Activated CD8-positive, alpha-beta T cell treated with anti-CD3 and anti-CD28 coated beads, Interleukin-2, amount 10 ng/mL, durations not matched to agents 7 days and 5 days (primary cell): ENCODE results near the gene AGAP1. TPM values are rescaled to one million over a fixed set of nuclear protein-coding genes. Genes with fewer than 3 reads are reported as not detected.
"Not testable (repeated sequence)": the region's sequence is repeated elsewhere in the genome, so short reads cannot be mapped to it uniquely, and the experiment has no call there.

Experiments used
- ATAC-seq: fragments of 150-1000 bp; cut with Tn5 transposase; one replicate; pipeline ENCODE4 v1.10.0; 2021; ENCODE audit warnings: moderate library complexity
- CTCF ChIA-PET: fragments of 350-600 bp; sonication (Branson Sonifier 250); formaldehyde crosslinking; loops from one replicate; lab custom pipeline; 2021; ENCODE audit warnings: antibody characterized with exemption; lab: Charles Lee
- POLR2A ChIA-PET: fragments of 350-600 bp; sonication (Branson Sonifier 250); formaldehyde crosslinking; loops from one replicate; lab custom pipeline; 2021; ENCODE audit warnings: antibody characterized with exemption; lab: Charles Lee
- DNase-seq: peaks from one replicate; pipeline ENCODE4 v3.0.0-alpha.2; 2020
- H3K27ac Mint-ChIP-seq: one replicate; pipeline ENCODE4 v1.8.0; 2021; ENCODE audit warnings: mild to moderate bottlenecking, mixed read lengths
- H3K27me3 Mint-ChIP-seq: one replicate; pipeline ENCODE4 v1.8.0; 2021; ENCODE audit warnings: low read depth, mixed read lengths
- H3K36me3 Mint-ChIP-seq: one replicate; pipeline ENCODE4 v1.8.0; 2021; ENCODE audit warnings: low read depth, mixed read lengths
- H3K4me1 Mint-ChIP-seq: one replicate; pipeline ENCODE4 v1.8.0; 2021; ENCODE audit warnings: low read depth, mixed read lengths
- H3K4me3 Mint-ChIP-seq: one replicate; pipeline ENCODE4 v1.8.0; 2021; ENCODE audit warnings: mild to moderate bottlenecking, mixed read lengths
- H3K9me3 Mint-ChIP-seq: one replicate; pipeline ENCODE4 v1.8.0; 2022; ENCODE audit warnings: mixed read lengths; ENCODE audit not compliant: insufficient read depth
- total RNA-seq, 2 experiments: library from RNA; stranded (reverse); gene quantifications; one replicate each; pipeline ENCODE4 v1.2.3, GENCODE V29; 2021

Gene AGAP1
- total RNA-seq, 2 experiments from 2014 or later: 0.82 to 1.3 TPM

GRCh38 chr2:235937936-235938335, 444.1 kb downstream of the AGAP1 start:
- Mint-ChIP-seq H3K27me3 (no peaks in the 10 kb centered on the region), H3K36me3 (no peaks in the 10 kb centered on the region), H3K4me3 (no peak overlapping the region), H3K4me1 (no peaks in the 10 kb centered on the region), H3K9me3 (no peaks in the 10 kb centered on the region), H3K27ac (no peak overlapping the region)
- ChIA-PET POLR2A (no interaction called here), CTCF (no interaction called here)
- no peak for ATAC-seq
- no peak for DNase-seq

- CTCF ChIA-PET: no interaction called here
- H3K4me3 Mint-ChIP-seq: no peak overlapping the region
Measured at GRCh38 chr2:235938611-235939010, 444.8 kb downstream of the AGAP1 start.

GRCh38 chr2:235939471-235939870, 445.6 kb downstream of the AGAP1 start:
- Mint-ChIP-seq H3K27ac (no peak overlapping the region), H3K4me1 (no peaks in the 10 kb centered on the region), H3K9me3 (no peaks in the 10 kb centered on the region), H3K27me3 (no peaks in the 10 kb centered on the region), H3K36me3 (no peaks in the 10 kb centered on the region), H3K4me3 (no peak overlapping the region)
- no peak for ATAC-seq
- CTCF ChIA-PET: no interaction called here
- no peak for DNase-seq
- POLR2A ChIA-PET: interaction anchor here (0.5 kb wide), 1 partner anchor 36 kb away, joined by 3 read pairs; no protein-coding TSS in a partner anchor

More at GRCh38 chr2:235938611-235939010, 444.8 kb downstream of the AGAP1 start:
- H3K9me3 Mint-ChIP-seq: no peaks in the 10 kb centered on the region
- DNase-seq (no peak), ATAC-seq (no peak)
- H3K27me3 Mint-ChIP-seq: no peaks in the 10 kb centered on the region
- no peaks in the 10 kb centered on the region for H3K36me3 Mint-ChIP-seq
- H3K4me1 Mint-ChIP-seq: no peaks in the 10 kb centered on the region
- H3K27ac Mint-ChIP-seq: no peak overlapping the region
- POLR2A ChIA-PET: no interaction called here

GRCh38 chr2:235940330-235940729, 446.5 kb downstream of the AGAP1 start:
- H3K27ac Mint-ChIP-seq: no peak overlapping the region
- CTCF ChIA-PET: no interaction called here

GRCh38 chr2:235944591-235944990, 450.7 kb downstream of the AGAP1 start:
- Mint-ChIP-seq H3K36me3 (no peaks in the 10 kb centered on the region), H3K27ac (no peak overlapping the region), H3K9me3 (no peaks in the 10 kb centered on the region), H3K27me3 (peaks cover 3% of the 10 kb centered on the region), H3K4me1 (no peaks in the 10 kb centered on the region), H3K4me3 (no peak overlapping the region)
- ChIA-PET POLR2A (no interaction called here), CTCF (no interaction called here)
- no peak for DNase-seq
- ATAC-seq: no peak

More at GRCh38 chr2:235940330-235940729, 446.5 kb downstream of the AGAP1 start:
- Mint-ChIP-seq H3K27me3 (no peaks in the 10 kb centered on the region), H3K4me1 (no peaks in the 10 kb centered on the region), H3K36me3 (no peaks in the 10 kb centered on the region), H3K4me3 (no peak overlapping the region), H3K9me3 (no peaks in the 10 kb centered on the region)
- POLR2A ChIA-PET: interaction anchor here (0.5 to 0.6 kb wide), 2 partner anchors 37 to 50 kb away, joined by 3 read pairs; no protein-coding TSS in a partner anchor
- ATAC-seq (no peak), DNase-seq (no peak)

- ATAC-seq (no peak), DNase-seq (peak; percentile 21)
- Mint-ChIP-seq H3K4me1 (no peaks in the 10 kb centered on the region), H3K27me3 (peaks cover 10% of the 10 kb centered on the region), H3K36me3 (no peaks in the 10 kb centered on the region), H3K9me3 (no peaks in the 10 kb centered on the region), H3K4me3 (no peak overlapping the region), H3K27ac (no peak overlapping the region)
- POLR2A ChIA-PET: no interaction called here
- CTCF ChIA-PET: no interaction called here
Measured at GRCh38 chr2:235945608-235946140, 451.8 kb downstream of the AGAP1 start.

- Mint-ChIP-seq H3K4me1 (peaks cover 6% of the 10 kb centered on the region), H3K27me3 (peaks cover 15% of the 10 kb centered on the region), H3K4me3 (no peak overlapping the region), H3K27ac (no peak overlapping the region), H3K9me3 (no peaks in the 10 kb centered on the region), H3K36me3 (no peaks in the 10 kb centered on the region)
- CTCF ChIA-PET: no interaction called here
- no peak for ATAC-seq
- POLR2A ChIA-PET: no interaction called here
- no peak for DNase-seq
Measured at GRCh38 chr2:235946590-235946989, 452.7 kb downstream of the AGAP1 start.

GRCh38 chr2:235947055-235947454, 453.2 kb downstream of the AGAP1 start:
- peaks cover 16% of the 10 kb centered on the region for H3K27me3 Mint-ChIP-seq
- peaks cover 11% of the 10 kb centered on the region for H3K4me1 Mint-ChIP-seq
- H3K9me3 Mint-ChIP-seq, CTCF ChIA-PET, DNase-seq, POLR2A ChIA-PET, ATAC-seq, H3K27ac Mint-ChIP-seq, H3K4me3 Mint-ChIP-seq, H3K36me3 Mint-ChIP-seq: not testable (repeated sequence)

GRCh38 chr2:235949567-235950472, 456.0 kb downstream of the AGAP1 start:
- no peak for ATAC-seq
- DNase-seq: no peak
- H3K9me3 Mint-ChIP-seq: no peaks in the 10 kb centered on the region

GRCh38 chr2:235950473-235950809, 456.6 kb downstream of the AGAP1 start:
- H3K27ac Mint-ChIP-seq: no peak overlapping the region
- CTCF ChIA-PET: no interaction called here
- no peaks in the 10 kb centered on the region for H3K36me3 Mint-ChIP-seq
- no peak for DNase-seq
- H3K4me1 Mint-ChIP-seq: peaks cover 14% of the 10 kb centered on the region
- H3K4me3 Mint-ChIP-seq: no peak overlapping the region
- H3K9me3 Mint-ChIP-seq: no peaks in the 10 kb centered on the region
- H3K27me3 Mint-ChIP-seq: peaks cover 25% of the 10 kb centered on the region
- no peak for ATAC-seq
- POLR2A ChIA-PET: no interaction called here

More at GRCh38 chr2:235949567-235950472, 456.0 kb downstream of the AGAP1 start:
- no peak overlapping the region for H3K27ac Mint-ChIP-seq
- H3K4me3 Mint-ChIP-seq: no peak overlapping the region
- H3K27me3 Mint-ChIP-seq: peaks cover 24% of the 10 kb centered on the region
- peaks cover 14% of the 10 kb centered on the region for H3K4me1 Mint-ChIP-seq
- ChIA-PET POLR2A (no interaction called here), CTCF (no interaction called here)
- H3K36me3 Mint-ChIP-seq: no peaks in the 10 kb centered on the region

- H3K4me3 Mint-ChIP-seq: no peak overlapping the region
Measured at GRCh38 chr2:235951493-235951892, 457.6 kb downstream of the AGAP1 start.

GRCh38 chr2:235951982-235952381, 458.1 kb downstream of the AGAP1 start:
- ATAC-seq: peak; percentile 94
- Mint-ChIP-seq H3K9me3 (no peaks in the 10 kb centered on the region), H3K4me3 (no peak overlapping the region), H3K4me1 (peaks cover 14% of the 10 kb centered on the region), H3K27ac (no peak overlapping the region), H3K27me3 (peaks cover 28% of the 10 kb centered on the region), H3K36me3 (no peaks in the 10 kb centered on the region)
- POLR2A ChIA-PET: no interaction called here
- CTCF ChIA-PET: no interaction called here
- peak; percentile 80 for DNase-seq

More at GRCh38 chr2:235951493-235951892, 457.6 kb downstream of the AGAP1 start:
- Mint-ChIP-seq H3K27ac (no peak overlapping the region), H3K27me3 (peaks cover 28% of the 10 kb centered on the region), H3K36me3 (no peaks in the 10 kb centered on the region), H3K4me1 (peaks cover 14% of the 10 kb centered on the region), H3K9me3 (no peaks in the 10 kb centered on the region)
- no peak for ATAC-seq
- ChIA-PET CTCF (no interaction called here), POLR2A (no interaction called here)
- no peak for DNase-seq
